Trophoblast cell (in vitro differentiated cells and primary cell): ENCODE measurements around the gene RAPGEF2.

ENCODE experiments used
- DNase-seq, 2 donors: peaks; one replicate each; pipeline ENCODE4 v3.0.0-alpha.2; 2016
- H2AFZ ChIP-seq: 2 replicates; pipeline ENCODE4 v1.6.1; 2013; ENCODE audit warnings: low read length, moderate library complexity, mild to moderate bottlenecking; ENCODE audit not compliant: insufficient read depth, poor library complexity
- H2AK5ac ChIP-seq: 2 replicates; pipeline ENCODE4 v1.6.1; 2013; ENCODE audit warnings: mild to moderate bottlenecking, low read length
- H2BK120ac ChIP-seq: 2 replicates; pipeline ENCODE4 v1.6.1; 2013; ENCODE audit warnings: low read length, mild to moderate bottlenecking, moderate library complexity; ENCODE audit not compliant: insufficient read depth, poor library complexity
- H2BK12ac ChIP-seq: 2 replicates; pipeline ENCODE4 v1.6.1; 2013; ENCODE audit warnings: mild to moderate bottlenecking, low read length, moderate library complexity
- H2BK5ac ChIP-seq: 2 replicates; pipeline ENCODE4 v1.6.1; 2013; ENCODE audit warnings: low read length, low read depth, moderate library complexity, mild to moderate bottlenecking; ENCODE audit not compliant: poor library complexity
- H3K14ac ChIP-seq: 2 replicates; pipeline ENCODE4 v1.6.1; 2013; ENCODE audit warnings: mild to moderate bottlenecking, low read length
- H3K18ac ChIP-seq: 2 replicates; pipeline ENCODE4 v1.6.1; 2013; ENCODE audit warnings: mild to moderate bottlenecking, low read length
- H3K23ac ChIP-seq: 2 replicates; pipeline ENCODE4 v1.6.1; 2013; ENCODE audit warnings: low read length
- H3K27ac ChIP-seq: 2 replicates; pipeline ENCODE4 v1.5.1; 2013; ENCODE audit warnings: low read depth, mild to moderate bottlenecking, inconsistent platforms, low read length, moderate library complexity
- H3K27me3 ChIP-seq: 2 replicates; pipeline ENCODE4 v1.6.1; 2013; ENCODE audit warnings: inconsistent platforms, mild to moderate bottlenecking, low read length, moderate library complexity; ENCODE audit not compliant: insufficient read depth
- H3K36me3 ChIP-seq, 2 experiments: 1 replicate in 1 of 2; 2 replicates in 1 of 2; pipeline ENCODE4 v1.6.1; 2013; ENCODE audit warnings: low read length in 2 of 2, mild to moderate bottlenecking in 2 of 2, moderate library complexity in 1 of 2; ENCODE audit not compliant: insufficient read depth in 2 of 2, control insufficient read depth in 1 of 2
- H3K4ac ChIP-seq: 2 replicates; pipeline ENCODE4 v1.6.1; 2013; ENCODE audit warnings: low read depth, mild to moderate bottlenecking, low read length, moderate library complexity
- H3K4me1 ChIP-seq, 2 experiments: 1 replicate in 1 of 2; 2 replicates in 1 of 2; pipeline ENCODE4 v1.6.1; 2013; ENCODE audit warnings: low read length in 2 of 2, mild to moderate bottlenecking in 2 of 2, moderate library complexity in 1 of 2; ENCODE audit not compliant: insufficient read depth in 2 of 2, control insufficient read depth in 1 of 2
- H3K4me2 ChIP-seq: 2 replicates; pipeline ENCODE4 v1.6.1; 2013; ENCODE audit warnings: inconsistent platforms, mild to moderate bottlenecking, low read length, moderate library complexity
- H3K4me3 ChIP-seq: 2 replicates; pipeline ENCODE4 v1.5.1; 2013; ENCODE audit warnings: mild to moderate bottlenecking, low read depth, low read length, inconsistent platforms
- H3K79me1 ChIP-seq: one replicate; pipeline ENCODE4 v1.6.1; 2013; ENCODE audit warnings: low read length
- H3K79me2 ChIP-seq: 2 replicates; pipeline ENCODE4 v1.6.1; 2013; ENCODE audit warnings: low read length, mild to moderate bottlenecking; ENCODE audit not compliant: control insufficient read depth, insufficient read depth, poor library complexity
- H3K9ac ChIP-seq: 2 replicates; pipeline ENCODE4 v1.6.1; 2013; ENCODE audit warnings: mild to moderate bottlenecking, low read length
- H3K9me3 ChIP-seq: 2 replicates; pipeline ENCODE4 v1.6.1; 2013; ENCODE audit warnings: low read depth, mild to moderate bottlenecking, control low read depth, inconsistent platforms, low read length; ENCODE audit not compliant: insufficient read depth
- H4K12ac ChIP-seq: 2 replicates; pipeline ENCODE4 v1.6.1; 2013; ENCODE audit warnings: low read depth, mild to moderate bottlenecking, low read length, moderate library complexity
- H4K8ac ChIP-seq: 2 replicates; pipeline ENCODE4 v1.6.1; 2013; ENCODE audit warnings: low read depth, mild to moderate bottlenecking, low read length, moderate library complexity
- H4K91ac ChIP-seq: one replicate; pipeline ENCODE4 v1.6.1; 2013; ENCODE audit warnings: low read depth, mild to moderate bottlenecking, low read length, moderate library complexity
- WGBS: extraction: QIAGEN DNeasy Blood & Tissue Kit; methylation state at CpG from one replicate; pipeline ENCODE4 v1.1.7; 2013; ENCODE audit warnings: missing lambda C conversion rate; ENCODE audit not compliant: insufficient read length, insufficient coverage; ENCODE audit errors: extremely low coverage; 5-methylcytosine and 5-hydroxymethylcytosine counted together

Gene RAPGEF2

DNA sequence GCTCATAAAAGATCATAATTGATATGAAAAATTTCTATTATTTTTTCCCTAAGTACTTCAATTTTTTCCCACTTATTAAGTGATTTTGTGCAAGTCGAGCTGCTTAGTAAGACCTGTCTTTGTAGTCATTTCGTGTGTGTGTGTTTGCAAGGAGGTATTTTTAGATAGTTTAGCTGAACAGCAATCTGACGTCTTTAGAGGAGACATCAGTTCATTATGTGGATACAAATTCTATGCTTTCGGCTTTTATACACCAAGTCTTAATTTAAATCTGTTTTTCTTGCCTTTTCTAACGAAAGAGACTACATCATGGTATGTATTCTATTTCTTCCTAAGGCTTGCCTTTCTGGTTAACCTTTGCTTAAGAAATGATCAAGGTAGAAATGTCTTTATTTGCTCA lies 179.4 kb downstream of the RAPGEF2 start:
- Histone ChIP-seq H3K14ac (no peak overlapping the region), H3K18ac (no peak overlapping the region), H2BK12ac (no peak overlapping the region), H3K4me3 (no peak overlapping the region), H3K36me3 (peaks cover 0 to 1% of the 10 kb centered on the region in 2 experiments), H2AFZ (no peak overlapping the region), H2BK5ac (no peak overlapping the region), H3K4me2 (no peak overlapping the region), H3K27me3 (no peaks in the 10 kb centered on the region), H3K27ac (no peak overlapping the region), H3K79me2 (no peaks in the 10 kb centered on the region), H2AK5ac (no peak overlapping the region), H4K12ac (no peak overlapping the region), H3K79me1 (peaks cover 2% of the 10 kb centered on the region), H2BK120ac (no peak overlapping the region), H4K8ac (no peak overlapping the region), H3K4me1 (no peaks in the 10 kb centered on the region), H3K9ac (no peak overlapping the region), H3K23ac (no peak overlapping the region), H3K4ac (no peak overlapping the region), H4K91ac (no peak overlapping the region), H3K9me3 (no peaks in the 10 kb centered on the region)
- WGBS = no CpG with 5 or more reads among the region's 5 CpGs
- DNase-seq = no peak

- WGBS = no CpG with 5 or more reads among the region's 2 CpGs
- H2AK5ac ChIP-seq = no peak overlapping the region
- no peak overlapping the region for H4K12ac ChIP-seq
- no peaks in the 10 kb centered on the region for H3K4me1 ChIP-seq
- no peak overlapping the region for H3K23ac ChIP-seq
- no peak overlapping the region for H3K27ac ChIP-seq
- H3K27me3 ChIP-seq = no peaks in the 10 kb centered on the region
- H2BK12ac ChIP-seq = no peak overlapping the region
- DNase-seq = no peak
- H3K79me1 ChIP-seq = peaks cover 2% of the 10 kb centered on the region
- H3K18ac ChIP-seq = no peak overlapping the region
- no peak overlapping the region for H2BK5ac ChIP-seq
- no peak overlapping the region for H3K9ac ChIP-seq
- no peak overlapping the region for H3K4me2 ChIP-seq
- H3K9me3 ChIP-seq = no peaks in the 10 kb centered on the region
- H3K4me3 ChIP-seq = no peak overlapping the region
- no peak overlapping the region for H2BK120ac ChIP-seq
- H4K91ac ChIP-seq = no peak overlapping the region
- H4K8ac ChIP-seq = no peak overlapping the region
- no peaks in the 10 kb centered on the region for H3K79me2 ChIP-seq
- H3K4ac ChIP-seq = no peak overlapping the region
- H3K14ac ChIP-seq = no peak overlapping the region
- peaks cover 0 to 1% of the 10 kb centered on the region in 2 experiments for H3K36me3 ChIP-seq
- H2AFZ ChIP-seq = no peak overlapping the region
Observed at GRCh38 chr4:159282944-159283343, 180.1 kb downstream of the RAPGEF2 start.

DNA sequence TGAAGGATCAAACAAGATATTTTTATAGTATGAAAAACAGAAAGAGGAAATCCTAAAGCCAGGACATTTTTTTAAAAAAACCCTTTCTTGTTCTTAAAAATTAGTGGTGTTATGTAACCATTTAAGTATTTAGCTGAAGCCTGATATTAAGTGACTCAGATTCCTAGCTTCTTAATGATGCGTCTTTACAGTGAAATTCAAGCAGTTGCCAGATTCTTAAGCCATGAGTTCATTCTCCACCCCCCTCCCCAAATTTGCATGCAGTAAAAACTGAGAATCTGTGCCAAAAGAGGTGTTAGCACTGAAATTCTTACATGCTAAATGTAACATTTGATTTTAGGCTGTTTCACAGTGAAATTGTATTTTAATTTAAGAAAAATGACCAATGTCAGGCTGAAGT lies 180.8 kb downstream of the RAPGEF2 start:
- Histone ChIP-seq H4K12ac (no peak overlapping the region), H2BK5ac (no peak overlapping the region), H3K4me1 (no peaks in the 10 kb centered on the region), H3K4me2 (no peak overlapping the region), H3K23ac (no peak overlapping the region), H3K79me1 (peaks cover 2% of the 10 kb centered on the region), H2AFZ (no peak overlapping the region), H3K4me3 (no peak overlapping the region), H3K79me2 (no peaks in the 10 kb centered on the region), H3K14ac (no peak overlapping the region), H4K8ac (no peak overlapping the region), H3K9ac (no peak overlapping the region), H3K27me3 (no peaks in the 10 kb centered on the region), H2BK120ac (no peak overlapping the region), H2AK5ac (no peak overlapping the region), H3K4ac (no peak overlapping the region), H2BK12ac (no peak overlapping the region), H3K9me3 (no peaks in the 10 kb centered on the region), H3K36me3 (peaks cover 0 to 1% of the 10 kb centered on the region in 2 experiments), H3K27ac (no peak overlapping the region), H4K91ac (no peak overlapping the region), H3K18ac (no peak overlapping the region)
- DNase-seq = peak in 1 of 2 donors; percentile 35
- WGBS = no CpG with 5 or more reads among the region's 1 CpG

DNA sequence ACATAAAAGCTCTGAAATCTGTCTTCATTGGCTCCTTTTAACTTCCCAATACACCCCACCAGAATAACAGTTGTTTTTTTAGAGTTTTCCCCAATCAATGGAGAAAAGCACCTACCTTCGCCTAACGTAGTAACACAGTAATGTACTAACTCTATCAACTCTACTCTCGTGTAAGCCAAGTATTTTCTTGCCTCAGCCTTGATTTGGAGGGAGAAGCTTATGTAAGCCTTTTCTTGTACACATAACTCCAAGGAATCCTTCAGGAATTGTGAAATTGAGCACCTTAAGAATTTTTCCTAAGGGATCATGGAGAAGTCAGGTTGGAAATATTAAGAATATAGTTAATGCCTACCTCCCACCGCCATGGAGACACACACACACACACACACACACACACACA lies 181.2 kb downstream of the RAPGEF2 start:
- H2AFZ ChIP-seq = no peak overlapping the region
- peaks cover 2% of the 10 kb centered on the region for H3K79me1 ChIP-seq
- peak overlapping the region; percentile 46 for H3K27ac ChIP-seq
- H3K23ac ChIP-seq = no peak overlapping the region
- no peak overlapping the region for H2AK5ac ChIP-seq
- H3K4me2 ChIP-seq = no peak overlapping the region
- H4K8ac ChIP-seq = no peak overlapping the region
- H3K9ac ChIP-seq = no peak overlapping the region
- no peak for DNase-seq
- H4K12ac ChIP-seq = no peak overlapping the region
- no CpG with 5 or more reads among the region's 4 CpGs for WGBS
- H4K91ac ChIP-seq = no peak overlapping the region
- H2BK12ac ChIP-seq = no peak overlapping the region
- H2BK5ac ChIP-seq = no peak overlapping the region
- H3K4me3 ChIP-seq = no peak overlapping the region
- no peaks in the 10 kb centered on the region for H3K79me2 ChIP-seq
- no peaks in the 10 kb centered on the region for H3K4me1 ChIP-seq
- no peak overlapping the region for H3K18ac ChIP-seq
- H3K9me3 ChIP-seq = no peaks in the 10 kb centered on the region
- no peak overlapping the region for H3K4ac ChIP-seq
- H2BK120ac ChIP-seq = no peak overlapping the region
- H3K14ac ChIP-seq = no peak overlapping the region
- no peaks in the 10 kb centered on the region for H3K27me3 ChIP-seq
- H3K36me3 ChIP-seq = peaks cover 0 to under 1% of the 10 kb centered on the region in 2 experiments
